GM12878 (cell line): ENCODE data around the gene DHX16. TPM values are rescaled to one million over a fixed set of nuclear protein-coding genes. Genes with fewer than 3 reads are reported as not detected.
A peak's percentile ranks its signal among the peaks of the same experiment; 100 is the strongest.

Experiments
- ATAC-seq: fragments of 200-7000 bp; cut with Tn5 transposase; 3 replicates; pipeline ENCODE4 v1.9.1; 2020; ENCODE audit warnings: mild to moderate bottlenecking, moderate library complexity
- BruUV-seq: library from RNA; stranded (reverse); fragments of 400-500 nt; replicated peaks from 2 replicates; lab custom pipeline; 2021; lab: Mats Ljungman, UMichigan
- CTCF ChIA-PET: fragments of 300-600 bp; sonication (Branson Sonifier 250); formaldehyde crosslinking; extraction: SDS; loops from one replicate; lab custom pipeline; 2021; ENCODE audit warnings: inconsistent platforms; lab: Yijun Ruan, JAX
- POLR2A ChIA-PET: fragments of 350-600 bp; formaldehyde crosslinking; extraction: SDS; loops from one replicate; lab custom pipeline; 2021; ENCODE audit warnings: inconsistent platforms; lab: Charles Lee
- RAD21 ChIA-PET: fragments of 300-600 bp; sonication (Branson Sonifier 250); formaldehyde crosslinking; loops from one replicate; lab custom pipeline; 2023; ENCODE audit warnings: antibody characterized with exemption; ENCODE audit not compliant: unreplicated experiment; lab: Charles Lee
- SMC1A ChIA-PET: fragments of 300-600 bp; sonication (Branson Sonifier 250); formaldehyde crosslinking; loops from one replicate; lab custom pipeline; 2023; ENCODE audit not compliant: unreplicated experiment, uncharacterized antibody; lab: Charles Lee
- DNase-seq: peaks from one replicate; pipeline ENCODE4 v3.0.0-alpha.2; 2011; ENCODE audit warnings: low read depth, low spot score
- FAIRE-seq: peaks from 3 replicates; lab custom pipeline; 2011; peaks lifted over from hg19 to GRCh38; lab: Jason Lieb, UNC
- H2AFZ ChIP-seq: 2 replicates; pipeline ENCODE4 v1.6.0; 2011; ENCODE audit warnings: low read depth, low read length, control low read depth; ENCODE audit not compliant: control insufficient read depth
- H3K27ac ChIP-seq: 2 replicates; pipeline ENCODE4 v1.5.1; 2011; ENCODE audit warnings: control low read depth; ENCODE audit not compliant: control insufficient read depth, insufficient read depth
- H3K27me3 ChIP-seq, 2 experiments: replicated peaks in 1 of 2; 2 replicates each; pipeline versions ENCODE4 v1.6.0 to v1.6.1; 2011; ENCODE audit warnings: low read length in 1 of 2; ENCODE audit not compliant: control insufficient read depth in 2 of 2, insufficient read depth in 2 of 2
- H3K36me3 ChIP-seq, 2 experiments: 2 replicates each; pipeline ENCODE4 v1.5.1; 2011; ENCODE audit warnings: low read length in 1 of 2; ENCODE audit not compliant: control insufficient read depth in 2 of 2, insufficient read depth in 2 of 2
- H3K4me1 ChIP-seq: 2 replicates; pipeline ENCODE4 v1.6.1; 2011; ENCODE audit warnings: mild to moderate bottlenecking, low read length, moderate library complexity, mixed read lengths; ENCODE audit not compliant: control insufficient read depth, insufficient read depth
- H3K4me2 ChIP-seq: 2 replicates; pipeline ENCODE4 v1.6.0; 2011; ENCODE audit warnings: control low read depth; ENCODE audit not compliant: control insufficient read depth, insufficient read depth
- H3K4me3 ChIP-seq: fragments of 200-600 bp; sonication (generic); 2 replicates; pipeline ENCODE4 v1.5.1; 2016
- H3K79me2 ChIP-seq: 2 replicates; pipeline ENCODE4 v1.6.0; 2011; ENCODE audit warnings: low read length; ENCODE audit not compliant: control insufficient read depth, insufficient read depth
- H3K9ac ChIP-seq: 2 replicates; pipeline ENCODE4 v1.8.0; 2011; ENCODE audit warnings: low read length, control low read depth, mixed read lengths; ENCODE audit not compliant: control insufficient read depth, insufficient read depth
- H3K9me3 ChIP-seq: replicated peaks from 3 replicates; pipeline ENCODE4 v1.5.1; 2011; ENCODE audit warnings: mild to moderate bottlenecking, low read length; ENCODE audit not compliant: control insufficient read depth, insufficient read depth
- H4K20me1 ChIP-seq: 2 replicates; pipeline ENCODE4 v1.6.0; 2011; ENCODE audit not compliant: control insufficient read depth, insufficient read depth
- IKZF1 ChIP-seq: fragments of 450-650 bp; conservative IDR thresholded peaks from 2 replicates; pipeline ENCODE4 v1.6.1; 2017; ENCODE audit warnings: antibody characterized with exemption, mild to moderate bottlenecking
- SPI1 ChIP-seq: IDR thresholded peaks from 2 replicates; pipeline ENCODE4 v1.6.1; 2011; ENCODE audit warnings: low read depth, mild to moderate bottlenecking, low read length, moderate library complexity, borderline replicate concordance; ENCODE audit not compliant: insufficient read depth
- ZNF622 ChIP-seq: fragments of 450-650 bp; IDR thresholded peaks from 2 replicates; pipeline ENCODE4 v1.6.1; 2017; ENCODE audit warnings: mild to moderate bottlenecking, inconsistent platforms
- ZZZ3 ChIP-seq: IDR thresholded peaks from 2 replicates; pipeline ENCODE4 v1.6.1; 2011; ENCODE audit warnings: low read depth; ENCODE audit not compliant: control insufficient read depth, insufficient read length
- WGBS: methylation state at CpG from one replicate; pipeline ENCODE4 v1.1.6; 2016; ENCODE audit warnings: low lambda C conversion rate; ENCODE audit not compliant: insufficient replicate concordance, insufficient coverage; ENCODE audit errors: missing lambda C conversion rate; 5-methylcytosine and 5-hydroxymethylcytosine counted together
- in situ Hi-C: fragments of 300-500 bp; cut with MboI; formaldehyde crosslinking; loops from 9 replicates; pipeline ENCODE4 v1.14.3; 2018; ENCODE audit warnings: mixed read lengths
- intact Hi-C: fragments of 100-400 bp; cut with micrococcal nuclease; formaldehyde crosslinking; loops from one replicate; pipeline ENCODE4 v1.14.2; 2022; ENCODE audit not compliant: unreplicated experiment
- polyA plus RNA-seq, 11 experiments: library from polyadenylated mRNA; depleted of rRNA in 4 of 11; unstranded in 6 of 11; stranded (reverse) in 5 of 11; fragments of >200 nt; fragmentation: Nextera tagmentation in 4 of 11; fragmentation: Illumina TruSeq in 1 of 11; extraction: Ambion mirVana in 4 of 11; extraction: Trizol in 1 of 11; gene quantifications; 1 replicate in 1 of 11; 2 replicates in 10 of 11; pipeline versions ENCODE4 v1.2.1 to v1.2.3, GENCODE V29; 2011 to 2016; ENCODE audit warnings: inconsistent platforms in 2 of 11, missing spikeins in 2 of 11, low read depth in 1 of 11
- total RNA-seq, 4 experiments: library from RNA; depleted of rRNA in 3 of 4; stranded (reverse); fragments of >200 nt in 3 of 4; fragmentation: Illumina TruSeq in 1 of 4; extraction: Trizol in 1 of 4; gene quantifications; 2 replicates each; pipeline versions ENCODE4 v1.2.1 to v1.2.3, GENCODE V29; 2013 to 2021

DHX16 gene
- total and polyA plus RNA-seq, 10 of the 15 experiments (the other 5 are each of a cell fraction or from before 2014, with no cell fraction given) = 10.1 to 41.4 (median 38.3) TPM

DNA sequence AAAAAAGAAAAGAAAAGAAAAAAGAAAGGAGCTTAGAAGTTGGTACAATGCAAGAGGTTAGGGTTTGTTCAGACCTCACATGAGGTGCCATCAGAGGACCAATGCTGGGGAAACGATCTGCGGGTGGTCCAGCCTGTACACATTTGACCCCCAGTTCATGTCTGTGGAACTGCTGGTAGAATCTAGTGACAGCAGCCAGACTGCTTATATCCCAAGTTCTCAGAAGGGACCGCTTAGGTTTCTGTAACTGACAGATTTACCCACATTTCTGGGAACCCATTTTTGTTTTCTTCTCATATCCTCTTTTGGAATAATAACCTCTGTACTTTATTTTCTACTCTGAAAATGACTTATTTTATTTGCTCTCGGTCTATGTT lies 8.9 kb upstream of the DHX16 start:
- peak overlapping the region; percentile 100 for H3K4me3 ChIP-seq
- H3K79me2 ChIP-seq = peaks cover 84% of the 10 kb centered on the region
- H3K27ac ChIP-seq = peak overlapping the region; percentile 94
- no peak for FAIRE-seq
- H3K36me3 ChIP-seq = peaks cover 7 to 15% of the 10 kb centered on the region in 2 experiments
- 0% methylated on average over 4 of the region's 4 CpGs for WGBS
- TSS peak; percentile 8 for BruUV-seq
- ChIA-PET SMC1A (interaction anchor here (1.2 to 11.3 kb wide), 6 partner anchors 9 to 232 kb away, joined by 3 to 265 read pairs (median 4); partner anchors contain the start of genes DHX16, MDC1, TUBB and VARS2), RAD21 (interaction anchor here (0.8 to 14.2 kb wide), 9 partner anchors 9 to 232 kb away, joined by 3 to 232 read pairs (median 4); partner anchors contain the start of genes MDC1, NRM, TUBB and VARS2), POLR2A (interaction anchor here (0.6 to 9.5 kb wide), 9 partner anchors 8 to 195 kb away, joined by 3 to 200 read pairs (median 6); partner anchors contain the start of genes DHX16, MDC1, NRM and TUBB), CTCF (interaction anchor here (0.7 to 9.5 kb wide), 4 partner anchors 44 to 150 kb away, joined by 3 to 487 read pairs (median 3); partner anchors contain the start of genes MDC1 and TUBB)
- TF ChIP-seq SPI1 (peak; percentile 54; the same call in 1 of the 2 replicates), ZNF622 (no peak)
- no peaks in the 10 kb centered on the region for H3K27me3 ChIP-seq
- no peaks in the 10 kb centered on the region for H3K9me3 ChIP-seq
- no peak overlapping the region for H2AFZ ChIP-seq
- no peak for DNase-seq
- peaks cover 5% of the 10 kb centered on the region; the same call in 1 of the 2 replicates for H4K20me1 ChIP-seq
- intact Hi-C loops = loop anchor here (1.0 to 5.0 kb wide), 3 partner anchors 36 to 196 kb away; partner anchors contain the start of gene MDC1
- ATAC-seq = no peak
- peaks cover 8% of the 10 kb centered on the region for H3K4me1 ChIP-seq
- H3K4me2 ChIP-seq = peak overlapping the region; percentile 89
- H3K9ac ChIP-seq = peak overlapping the region; percentile 75
- in situ Hi-C loops = loop anchor here (5.0 kb wide), 2 partner anchors 36 to 141 kb away; partner anchors contain the start of gene MDC1

DNA sequence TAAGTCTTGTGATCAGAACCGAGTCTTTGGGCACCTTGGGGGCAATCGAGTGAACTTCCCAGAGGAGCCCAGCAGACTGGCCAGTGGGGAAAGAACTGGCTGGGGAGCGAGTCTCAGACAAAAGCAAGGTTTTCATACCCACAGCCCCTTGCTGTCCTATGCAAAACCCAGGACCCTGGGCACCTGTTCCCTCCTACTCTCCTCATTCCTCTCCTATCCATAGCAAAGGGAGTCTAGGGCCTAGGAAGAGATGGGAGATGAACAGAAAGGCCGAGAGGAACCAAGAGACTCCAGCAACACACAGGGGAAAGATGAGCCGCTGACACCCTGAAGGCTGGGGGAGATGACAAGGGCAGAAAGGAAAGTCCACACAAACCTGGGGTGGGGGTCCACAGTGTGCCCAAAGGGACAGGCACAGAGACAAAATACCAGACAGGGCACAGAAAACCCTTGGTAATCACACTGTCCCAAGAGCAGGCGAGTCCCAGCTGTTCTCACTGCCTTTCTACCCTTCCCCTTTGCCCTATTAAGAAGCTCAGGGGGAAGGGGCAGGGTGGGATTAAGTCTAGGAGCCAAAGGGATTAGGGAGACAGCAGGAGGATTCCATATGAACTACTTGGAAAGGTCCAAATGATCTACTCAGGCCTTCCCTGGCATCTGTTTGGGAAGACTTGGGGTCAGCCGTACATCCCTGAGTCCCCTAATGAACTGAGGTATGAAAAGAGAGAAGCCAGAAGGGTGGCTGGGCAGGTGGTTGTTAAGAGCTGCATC lies 7.1 kb upstream of the DHX16 start:
- POLR2A ChIA-PET = interaction anchor here (0.6 to 9.5 kb wide), 9 partner anchors 10 to 65 kb away, joined by 3 to 200 read pairs (median 8); partner anchors contain the start of genes MDC1, MRPS18B, NRM and PPP1R10
- H3K4me2 ChIP-seq = peak overlapping the region; percentile 89
- no peak overlapping the region for H2AFZ ChIP-seq
- peaks cover 66% of the 10 kb centered on the region for H3K79me2 ChIP-seq
- SMC1A ChIA-PET = interaction anchor here (0.8 to 11.3 kb wide), 13 partner anchors 8 to 400 kb away, joined by 3 to 265 read pairs (median 4); partner anchors contain the start of genes MDC1, MRPS18B, TUBB and VARS2
- H3K9me3 ChIP-seq = no peaks in the 10 kb centered on the region
- BruUV-seq = no TSS peak
- H3K27me3 ChIP-seq = no peaks in the 10 kb centered on the region
- RAD21 ChIA-PET = interaction anchor here (0.7 to 14.2 kb wide), 16 partner anchors 8 to 234 kb away, joined by 3 to 232 read pairs (median 6); partner anchors contain the start of genes ABCF1, MDC1, TUBB and VARS2
- DNase-seq (no peak), FAIRE-seq (no peak), ATAC-seq (no peak)
- peaks cover 10 to 24% of the 10 kb centered on the region in 2 experiments for H3K36me3 ChIP-seq
- intact Hi-C loops (loop anchor here (1.0 to 5.0 kb wide), 4 partner anchors 42 to 197 kb away; no protein-coding TSS in a partner anchor), in situ Hi-C loops (loop anchor here (5.0 kb wide), 2 partner anchors 37 to 142 kb away; partner anchors contain the start of gene MDC1)
- peak overlapping the region; percentile 100 for H3K4me3 ChIP-seq
- peaks cover 8% of the 10 kb centered on the region for H3K4me1 ChIP-seq
- no peak for TF ChIP-seq ZZZ3
- 0 out of 2 replicates have a peak, but pooled peaks have one; percentile 7 for TF ChIP-seq IKZF1
- WGBS = 2% methylated on average over 7 of the region's 7 CpGs
- CTCF ChIA-PET = interaction anchor here (0.7 to 9.5 kb wide), 22 partner anchors 9 to 618 kb away, joined by 3 to 487 read pairs (median 5); partner anchors contain the start of genes MDC1, NRM, TUBB and VARS2
- peak overlapping the region; percentile 65 for H3K27ac ChIP-seq
- peak overlapping the region; percentile 73 for H3K9ac ChIP-seq
- H4K20me1 ChIP-seq = peaks cover 5% of the 10 kb centered on the region; the same call in 1 of the 2 replicates
